ENCODE measurements around the gene NUP62CL.

DNA sequence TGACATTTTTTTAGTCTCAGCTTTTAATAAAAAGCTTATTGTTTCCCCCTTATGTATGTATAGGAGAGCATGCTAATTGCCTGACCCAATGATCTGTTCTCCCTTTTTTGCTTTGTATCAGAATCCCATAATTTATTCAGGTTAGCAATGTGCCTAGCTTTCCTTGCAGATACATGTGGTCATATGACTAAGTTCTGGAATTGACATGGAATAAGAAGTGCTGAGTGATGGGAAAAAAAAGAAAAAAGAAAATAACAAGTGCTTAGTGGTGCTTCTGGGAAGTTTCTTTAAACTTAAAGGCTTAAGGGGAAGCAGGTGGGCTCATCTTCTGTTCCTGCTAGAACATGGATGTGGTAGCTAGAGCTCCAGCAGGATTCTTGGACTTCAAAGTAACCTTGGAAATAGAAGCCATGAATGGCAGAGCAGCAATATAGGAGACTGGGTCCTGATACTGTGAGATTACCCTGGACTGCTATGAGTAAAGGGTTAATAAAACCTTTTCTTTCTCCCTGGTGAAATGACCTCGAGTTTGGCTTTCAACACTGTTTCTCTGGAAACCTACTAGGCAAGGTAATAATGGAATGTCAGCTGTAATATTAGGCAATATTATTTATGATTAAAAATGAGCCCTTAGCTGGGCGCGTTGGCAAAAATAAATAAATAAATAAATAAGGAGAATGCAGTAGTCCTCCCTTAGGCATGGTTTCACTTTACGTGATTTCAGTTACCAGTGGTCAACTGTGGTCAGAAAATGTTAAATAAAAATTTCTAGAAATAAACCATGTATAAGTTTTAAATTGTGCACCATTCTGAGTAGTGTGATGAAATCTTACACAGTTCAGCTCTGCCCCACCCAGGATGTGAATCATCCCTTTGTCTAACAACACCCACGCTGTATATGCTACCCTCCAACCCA is 70.9 kb downstream of the NUP62CL start:
- TF ChIP-seq, protein P1, sequence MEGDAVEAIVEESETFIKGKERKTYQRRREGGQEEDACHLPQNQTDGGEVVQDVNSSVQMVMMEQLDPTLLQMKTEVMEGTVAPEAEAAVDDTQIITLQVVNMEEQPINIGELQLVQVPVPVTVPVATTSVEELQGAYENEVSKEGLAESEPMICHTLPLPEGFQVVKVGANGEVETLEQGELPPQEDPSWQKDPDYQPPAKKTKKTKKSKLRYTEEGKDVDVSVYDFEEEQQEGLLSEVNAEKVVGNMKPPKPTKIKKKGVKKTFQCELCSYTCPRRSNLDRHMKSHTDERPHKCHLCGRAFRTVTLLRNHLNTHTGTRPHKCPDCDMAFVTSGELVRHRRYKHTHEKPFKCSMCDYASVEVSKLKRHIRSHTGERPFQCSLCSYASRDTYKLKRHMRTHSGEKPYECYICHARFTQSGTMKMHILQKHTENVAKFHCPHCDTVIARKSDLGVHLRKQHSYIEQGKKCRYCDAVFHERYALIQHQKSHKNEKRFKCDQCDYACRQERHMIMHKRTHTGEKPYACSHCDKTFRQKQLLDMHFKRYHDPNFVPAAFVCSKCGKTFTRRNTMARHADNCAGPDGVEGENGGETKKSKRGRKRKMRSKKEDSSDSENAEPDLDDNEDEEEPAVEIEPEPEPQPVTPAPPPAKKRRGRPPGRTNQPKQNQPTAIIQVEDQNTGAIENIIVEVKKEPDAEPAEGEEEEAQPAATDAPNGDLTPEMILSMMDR (IDR thresholded peaks at IDR 0.05), result no peak
- no peak for TF ChIP-seq EZH2 (IDR thresholded peaks at IDR 0.05; ENCODE audit: borderline replicate concordance, insufficient read depth, low read depth, low read length, poor library complexity, severe bottlenecking)

All from B cell (primary cell).